Astrocyte (in vitro differentiated cells and primary cell): ENCODE data around the gene POLG. TPM values are rescaled to one million over a fixed set of nuclear protein-coding genes. Genes with fewer than 3 reads are reported as not detected.
A peak's percentile ranks its signal among the peaks of the same experiment; 100 is the strongest.

Experiments used
- DNase-seq: peaks from one replicate; pipeline ENCODE4 v3.0.0-alpha.2; 2010; ENCODE audit warnings: low read depth
- FAIRE-seq: peaks from 2 replicates; lab custom pipeline; 2011; peaks lifted over from hg19 to GRCh38; lab: Jason Lieb, UNC
- H2AFZ ChIP-seq: 2 replicates; pipeline ENCODE4 v1.6.0; 2012; ENCODE audit warnings: low read depth, low read length, inconsistent platforms
- H3K27ac ChIP-seq: 2 replicates; pipeline ENCODE4 v1.5.1; 2011; ENCODE audit warnings: low read depth, low read length, inconsistent platforms
- H3K27me3 ChIP-seq: 2 replicates; pipeline ENCODE4 v1.6.0; 2011; ENCODE audit warnings: low read length, inconsistent platforms; ENCODE audit not compliant: insufficient read depth
- H3K36me3 ChIP-seq: 2 replicates; pipeline ENCODE4 v1.5.1; 2011; ENCODE audit warnings: low read length, inconsistent platforms; ENCODE audit not compliant: insufficient read depth
- H3K4me1 ChIP-seq: 2 replicates; pipeline ENCODE4 v1.5.1; 2011; ENCODE audit warnings: low read length, inconsistent platforms; ENCODE audit not compliant: insufficient read depth
- H3K4me2 ChIP-seq: 2 replicates; pipeline ENCODE4 v1.6.0; 2012; ENCODE audit warnings: low read length, inconsistent platforms
- H3K4me3 ChIP-seq: 2 replicates; pipeline ENCODE4 v1.5.1; 2011; ENCODE audit warnings: low read depth, mild to moderate bottlenecking, low read length, inconsistent platforms; ENCODE audit not compliant: insufficient read depth
- H3K79me2 ChIP-seq: 2 replicates; pipeline ENCODE4 v1.6.0; 2012; ENCODE audit warnings: mild to moderate bottlenecking, low read length, inconsistent platforms; ENCODE audit not compliant: insufficient read depth
- H3K9ac ChIP-seq: 2 replicates; pipeline ENCODE4 v1.6.0; 2012; ENCODE audit warnings: mild to moderate bottlenecking, low read length, inconsistent platforms
- H3K9me3 ChIP-seq: 2 replicates; pipeline ENCODE4 v1.5.1; 2012; ENCODE audit warnings: low read depth, mild to moderate bottlenecking, low read length, inconsistent platforms; ENCODE audit not compliant: insufficient read depth
- H4K20me1 ChIP-seq: 2 replicates; pipeline ENCODE4 v1.6.0; 2012; ENCODE audit warnings: low read length, inconsistent platforms; ENCODE audit not compliant: insufficient read depth
- H3K27ac Mint-ChIP-seq: one replicate; pipeline ENCODE4 v1.8.0; 2021; ENCODE audit warnings: mild to moderate bottlenecking, mixed read lengths; ENCODE audit not compliant: unreplicated experiment
- H3K27me3 Mint-ChIP-seq: one replicate; pipeline ENCODE4 v1.8.0; 2021; ENCODE audit warnings: low read depth, mixed read lengths; ENCODE audit not compliant: unreplicated experiment
- H3K36me3 Mint-ChIP-seq: one replicate; pipeline ENCODE4 v1.8.0; 2021; ENCODE audit warnings: low read depth, mixed read lengths; ENCODE audit not compliant: unreplicated experiment
- H3K4me1 Mint-ChIP-seq: one replicate; pipeline ENCODE4 v1.8.0; 2021; ENCODE audit warnings: low read depth, mixed read lengths; ENCODE audit not compliant: unreplicated experiment
- H3K4me3 Mint-ChIP-seq: one replicate; pipeline ENCODE4 v1.8.0; 2021; ENCODE audit warnings: mild to moderate bottlenecking, moderate library complexity, mixed read lengths; ENCODE audit not compliant: unreplicated experiment
- H3K9me3 Mint-ChIP-seq: one replicate; pipeline ENCODE4 v1.8.0; 2021; ENCODE audit warnings: mild to moderate bottlenecking, mixed read lengths; ENCODE audit not compliant: unreplicated experiment
- CTCF ChIP-seq: IDR thresholded peaks from 2 replicates; pipeline ENCODE4 v1.5.1; 2011; ENCODE audit warnings: low read depth, mild to moderate bottlenecking, inconsistent platforms, low read length, moderate library complexity; ENCODE audit not compliant: insufficient read depth
- EZH2 ChIP-seq: IDR thresholded peaks from 2 replicates; pipeline ENCODE4 v1.6.1; 2012; ENCODE audit warnings: mild to moderate bottlenecking, low read length, inconsistent platforms; ENCODE audit not compliant: insufficient read depth
- total RNA-seq: library from RNA; stranded (reverse); gene quantifications from 2 replicates; pipeline ENCODE4 v1.2.1, GENCODE V29; 2021

The POLG gene
- total RNA-seq, 1 donor from 2014 or later: 54.4 TPM

GRCh38 chr15:89363133-89363532 lies 28.5 kb upstream of the POLG start:
- Histone ChIP-seq H3K27ac (no peak overlapping the region), H4K20me1 (peaks cover 9% of the 10 kb centered on the region), H3K4me3 (no peak overlapping the region), H3K79me2 (no peaks in the 10 kb centered on the region), H3K27me3 (peaks cover 86% of the 10 kb centered on the region), H3K9ac (no peak overlapping the region), H3K4me1 (no peaks in the 10 kb centered on the region), H3K9me3 (no peaks in the 10 kb centered on the region), H2AFZ (no peak overlapping the region), H3K36me3 (no peaks in the 10 kb centered on the region), H3K4me2 (no peak overlapping the region)
- Mint-ChIP-seq H3K9me3 (peaks cover 6% of the 10 kb centered on the region), H3K36me3 (no peaks in the 10 kb centered on the region), H3K4me1 (no peaks in the 10 kb centered on the region), H3K4me3 (no peak overlapping the region), H3K27ac (peak overlapping the region; percentile 53), H3K27me3 (peaks cover 77% of the 10 kb centered on the region)
- no peak for FAIRE-seq
- no peak for DNase-seq
- TF ChIP-seq CTCF: no peak
- TF ChIP-seq EZH2: no peak

GRCh38 chr15:89362203-89363101 lies 27.8 kb upstream of the POLG start:
- H3K4me1 ChIP-seq: no peaks in the 10 kb centered on the region
- no peak overlapping the region for H3K9ac ChIP-seq
- no peak overlapping the region for H2AFZ ChIP-seq
- peaks cover 84% of the 10 kb centered on the region for H3K27me3 Mint-ChIP-seq
- no peaks in the 10 kb centered on the region for H3K4me1 Mint-ChIP-seq
- no peaks in the 10 kb centered on the region for H3K79me2 ChIP-seq
- no peak overlapping the region for H3K4me3 ChIP-seq
- FAIRE-seq: no peak
- no peak overlapping the region for H3K27ac Mint-ChIP-seq
- no peak overlapping the region for H3K27ac ChIP-seq
- peaks cover 85% of the 10 kb centered on the region for H3K27me3 ChIP-seq
- H3K4me2 ChIP-seq: peak overlapping the region; percentile 62
- H4K20me1 ChIP-seq: peaks cover 9% of the 10 kb centered on the region
- H3K36me3 ChIP-seq: no peaks in the 10 kb centered on the region
- peaks cover 6% of the 10 kb centered on the region for H3K9me3 Mint-ChIP-seq
- H3K4me3 Mint-ChIP-seq: no peak overlapping the region
- DNase-seq: no peak
- TF ChIP-seq EZH2: peak; percentile 88
- no peak for TF ChIP-seq CTCF
- H3K9me3 ChIP-seq: no peaks in the 10 kb centered on the region
- no peaks in the 10 kb centered on the region for H3K36me3 Mint-ChIP-seq
